ENCODE results near the gene GFPT1.

GFPT1 gene

DNA sequence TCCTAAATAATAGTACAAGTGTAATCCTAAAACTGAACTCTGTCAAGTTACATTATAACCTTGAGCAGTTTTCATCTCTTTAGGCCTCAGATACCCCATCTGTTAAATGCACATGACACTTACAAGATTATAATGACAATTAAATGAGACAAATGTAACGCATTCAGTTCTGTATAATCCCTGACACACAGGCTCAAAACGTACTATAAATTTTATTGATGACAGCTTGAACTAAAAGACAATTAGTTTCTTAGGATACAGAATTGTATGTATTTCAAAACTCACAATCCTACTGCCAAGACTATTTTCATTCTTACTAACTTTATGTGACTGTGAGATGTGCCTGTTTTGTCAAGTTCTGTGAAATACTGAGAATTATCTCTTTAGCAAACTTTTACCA lies 56.2 kb downstream of the GFPT1 start:
- DNase-seq (ENCODE audit: low read depth in 4 of 4, low spot score in 1 of 4) = no peak

- DNase-seq (ENCODE audit: low read depth in 4 of 4, low spot score in 1 of 4) = no peak
Measured at GRCh38 chr2:69322631-69323030, 64.4 kb downstream of the GFPT1 start.

DNA sequence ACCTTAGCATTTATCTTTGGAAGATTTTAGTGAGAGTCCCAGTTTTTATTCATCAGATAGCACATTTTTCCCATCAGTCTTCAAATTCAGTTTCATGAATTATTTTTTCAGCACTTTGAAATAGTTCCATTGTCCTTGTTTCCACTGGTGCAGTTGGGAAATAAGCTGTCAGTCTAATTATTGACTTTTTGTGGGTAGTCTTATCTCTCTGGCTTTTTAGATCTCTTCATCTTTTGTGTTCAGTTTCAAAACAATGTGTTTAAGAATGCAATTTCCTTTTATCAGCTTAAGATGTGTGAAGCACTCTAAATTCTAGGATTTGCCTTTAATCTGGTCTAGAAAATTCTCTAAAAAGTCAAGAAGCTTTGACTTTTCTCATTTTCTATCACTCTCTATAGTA lies 70.5 kb downstream of the GFPT1 start:
- DNase-seq (ENCODE audit: low read depth in 4 of 4, low spot score in 1 of 4) = no peak

- DNase-seq (ENCODE audit: low read depth in 4 of 4, low spot score in 1 of 4) = no peak
Measured at GRCh38 chr2:69315160-69315761, 71.8 kb downstream of the GFPT1 start.

- DNase-seq (ENCODE audit: low read depth in 4 of 4, low spot score in 1 of 4) = no peak
Measured at GRCh38 chr2:69311024-69311416, 76.0 kb downstream of the GFPT1 start.

DNA sequence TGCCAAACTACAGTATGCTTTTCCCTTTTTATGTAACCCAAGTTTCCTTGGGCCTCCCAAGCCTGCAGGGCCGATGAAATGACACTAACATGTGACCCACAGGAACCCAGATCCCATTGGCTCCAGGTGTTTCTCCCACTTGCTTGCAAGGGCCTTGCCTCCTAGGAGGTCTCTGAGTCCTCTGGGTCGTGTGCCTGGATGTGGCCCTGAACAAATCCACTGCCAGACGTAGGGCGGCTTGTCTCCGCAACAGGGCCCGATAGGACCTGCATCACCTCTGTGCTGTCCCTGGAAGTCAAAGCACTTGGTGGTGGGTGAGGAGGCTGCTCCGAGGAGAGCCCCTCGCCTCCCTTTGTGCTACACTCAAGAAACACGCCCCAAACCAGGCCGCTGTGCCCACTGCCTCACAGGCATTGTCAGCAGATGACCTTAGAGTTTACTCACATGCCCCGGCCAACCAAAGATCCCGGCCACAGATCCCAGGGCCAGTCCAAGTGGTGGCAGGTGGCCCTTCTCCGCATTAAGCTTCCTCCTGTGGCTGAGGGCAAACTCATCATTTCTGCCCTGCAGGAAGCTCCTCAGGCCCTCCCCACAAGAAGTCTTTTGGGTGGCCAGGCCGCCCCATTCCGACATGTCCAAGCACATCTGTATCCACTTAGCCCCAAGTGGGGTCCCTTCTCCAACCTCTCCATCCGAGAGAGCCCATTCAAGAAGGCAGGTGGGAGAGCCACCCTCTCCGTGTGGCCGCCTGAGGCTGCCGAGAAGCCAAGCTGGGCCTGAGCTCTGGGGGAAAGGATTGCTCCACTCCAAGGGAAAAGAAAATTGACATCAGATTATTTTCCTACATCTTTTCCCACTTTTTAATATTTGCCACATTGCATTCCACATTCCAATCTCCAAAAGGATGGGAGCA lies 76.7 kb downstream of the GFPT1 start:
- no peak for DNase-seq (ENCODE audit: low read depth in 4 of 4, low spot score in 1 of 4)

DNA sequence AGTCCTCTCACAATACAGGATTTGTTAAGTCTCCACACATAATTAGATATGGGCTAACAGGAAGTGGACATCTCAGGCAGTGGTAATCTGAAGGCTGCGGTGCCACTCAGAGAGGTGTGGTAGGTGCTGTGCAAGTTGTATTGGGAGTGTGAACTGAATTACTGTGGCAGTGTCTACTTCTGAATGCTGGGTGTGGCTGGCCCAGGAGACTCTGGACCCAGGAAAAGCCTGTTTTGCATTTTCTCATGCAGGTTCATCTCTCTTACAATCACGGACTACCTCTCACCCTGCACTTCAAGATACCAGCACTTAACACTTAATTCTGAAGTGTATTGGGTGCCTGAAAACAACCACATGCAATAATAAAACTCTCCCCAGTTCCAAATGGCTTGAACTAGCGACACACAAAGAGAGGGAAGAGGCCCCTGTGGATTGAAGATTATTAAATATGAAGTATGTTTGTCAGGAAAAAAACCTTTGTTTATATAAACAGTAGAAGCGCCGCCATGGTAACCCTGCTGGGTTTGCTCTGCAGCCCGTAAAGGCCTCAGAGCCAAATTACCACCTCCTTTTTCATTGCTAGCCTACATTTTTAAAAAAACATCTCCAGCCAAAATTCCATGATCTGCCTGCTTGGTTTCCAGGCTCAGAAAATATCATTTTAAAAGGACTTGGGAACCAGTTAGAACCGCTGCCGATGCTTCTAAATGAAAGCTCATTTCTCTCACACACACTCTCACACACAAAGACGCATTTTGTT lies 77.5 kb downstream of the GFPT1 start:
- no peak for DNase-seq (ENCODE audit: low read depth in 4 of 4, low spot score in 1 of 4)

- DNase-seq (ENCODE audit: low read depth in 4 of 4, low spot score in 1 of 4) = no peak
Measured at GRCh38 chr2:69308338-69308737, 78.7 kb downstream of the GFPT1 start.

- no peak for DNase-seq (ENCODE audit: low read depth in 4 of 4, low spot score in 1 of 4)
Measured at GRCh38 chr2:69307579-69308064, 79.4 kb downstream of the GFPT1 start.

GRCh38 chr2:69306822-69307578 lies 80.0 kb downstream of the GFPT1 start:
- DNase-seq (ENCODE audit: low read depth in 4 of 4, low spot score in 1 of 4) = peak; percentile 26 to 62 (median 46)

DNA sequence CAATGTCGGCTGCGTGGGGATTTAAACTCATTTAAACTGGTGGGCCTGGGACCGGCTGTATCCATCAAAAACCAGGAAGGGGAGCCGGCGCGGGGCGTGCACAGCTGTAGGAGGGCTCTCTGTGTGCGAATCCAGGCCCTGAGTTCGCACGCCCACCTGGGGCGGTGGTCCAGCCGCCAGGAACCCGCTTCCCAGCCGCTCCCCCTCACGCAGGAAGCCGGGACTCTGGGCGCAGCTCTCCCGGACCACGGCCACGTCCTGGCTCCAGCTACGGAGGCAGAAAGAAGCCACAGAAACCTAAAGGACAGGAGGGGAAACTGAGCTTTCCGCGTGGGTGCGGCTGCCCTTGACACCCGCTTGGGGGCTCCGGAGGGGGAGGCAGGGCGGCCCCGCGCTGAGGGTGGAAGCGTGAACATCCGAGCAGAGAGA lies 80.6 kb downstream of the GFPT1 start:
- DNase-seq (ENCODE audit: low read depth in 4 of 4, low spot score in 1 of 4) = no peak

GRCh38 chr2:69305712-69306392 lies 81.2 kb downstream of the GFPT1 start:
- DNase-seq (ENCODE audit: low read depth in 4 of 4, low spot score in 1 of 4) = no peak

- DNase-seq (ENCODE audit: low read depth in 4 of 4, low spot score in 1 of 4) = no peak
Measured at GRCh38 chr2:69305166-69305565, 81.9 kb downstream of the GFPT1 start.

- DNase-seq (ENCODE audit: low read depth in 4 of 4, low spot score in 1 of 4) = no peak
Measured at GRCh38 chr2:69304656-69305055, 82.4 kb downstream of the GFPT1 start.

- no peak for DNase-seq (ENCODE audit: low read depth in 4 of 4, low spot score in 1 of 4)
Measured at GRCh38 chr2:69300650-69301049, 86.4 kb downstream of the GFPT1 start.

DNA sequence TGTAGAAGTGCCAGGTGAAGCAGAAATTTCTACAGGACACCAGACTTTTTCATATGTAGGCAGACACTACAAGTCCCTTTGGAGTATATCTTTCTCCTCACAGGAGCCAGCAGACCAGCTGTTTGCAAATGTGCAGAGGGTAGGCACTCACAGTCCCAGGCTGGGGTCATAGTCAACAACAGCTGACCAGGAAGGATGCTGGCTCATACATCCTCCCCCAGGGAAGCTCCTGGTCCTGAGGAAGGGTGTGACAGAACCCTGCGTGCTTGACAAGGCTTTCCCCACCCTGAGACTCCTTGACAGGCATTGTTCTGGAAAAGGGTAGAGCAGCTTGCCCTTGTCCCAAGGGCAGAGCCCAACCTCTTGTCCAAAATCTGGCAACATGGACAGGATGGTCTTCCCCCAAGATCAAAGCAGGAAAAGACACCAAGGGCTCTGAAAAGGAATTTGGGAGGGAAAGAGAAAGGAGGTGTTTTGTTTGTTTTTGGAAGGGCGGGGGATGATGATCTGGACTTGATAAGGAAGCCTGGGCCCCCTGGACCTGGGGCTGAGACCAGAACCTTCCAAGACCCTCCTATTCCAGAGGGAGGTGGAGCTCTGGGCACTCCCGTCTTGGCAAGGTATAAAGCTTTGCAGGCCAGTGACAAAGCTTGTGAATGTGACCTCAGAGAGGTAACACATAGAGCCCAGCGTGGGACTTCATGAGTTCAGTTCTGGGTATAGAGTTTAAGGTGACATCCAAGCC lies 87.1 kb downstream of the GFPT1 start:
- no peak for DNase-seq (ENCODE audit: low read depth in 4 of 4, low spot score in 1 of 4)

DNA sequence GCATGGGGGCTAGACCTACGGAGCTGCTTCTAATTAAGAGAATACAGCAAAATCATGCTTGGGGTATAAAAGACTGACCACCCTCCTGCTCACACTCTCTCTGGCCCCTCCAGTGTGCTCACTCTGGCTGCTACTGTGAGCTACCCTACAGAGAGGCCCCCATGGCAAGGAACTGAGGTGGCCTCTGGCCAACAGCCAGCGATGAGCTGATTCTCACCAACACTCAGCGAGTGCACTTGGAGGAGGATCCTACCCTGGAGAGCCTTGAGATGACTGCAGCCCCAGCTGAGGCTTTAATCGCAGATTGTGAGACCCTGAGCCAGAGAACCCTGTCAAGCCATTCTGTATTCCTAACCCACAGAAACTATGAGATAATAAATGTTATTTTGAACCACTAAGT lies 88.2 kb downstream of the GFPT1 start:
- no peak for DNase-seq (ENCODE audit: low read depth in 4 of 4, low spot score in 1 of 4)

GRCh38 chr2:69298261-69298660 lies 88.8 kb downstream of the GFPT1 start:
- no peak for DNase-seq (ENCODE audit: low read depth in 4 of 4, low spot score in 1 of 4)

DNA sequence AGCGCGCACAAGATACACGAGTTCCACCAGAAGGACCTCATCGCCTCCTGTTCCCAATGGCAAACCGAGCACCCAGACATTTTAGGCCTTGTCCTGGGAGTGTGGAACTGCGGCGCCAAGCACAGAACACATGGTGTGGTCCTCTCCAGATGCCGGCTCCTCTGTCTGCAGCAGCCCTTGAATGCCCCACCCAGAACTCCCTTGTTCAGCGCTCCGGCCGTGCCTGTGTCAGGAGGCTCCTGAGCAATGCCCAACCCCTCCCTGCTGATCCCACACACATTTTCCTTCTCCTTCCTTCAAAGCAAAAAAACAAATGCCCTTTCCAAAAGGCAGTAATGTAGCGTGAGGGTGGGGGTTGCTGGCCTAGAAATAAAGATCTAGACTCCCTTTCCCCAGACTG lies 89.8 kb downstream of the GFPT1 start:
- DNase-seq (ENCODE audit: low read depth in 4 of 4, low spot score in 1 of 4) = no peak

DNA sequence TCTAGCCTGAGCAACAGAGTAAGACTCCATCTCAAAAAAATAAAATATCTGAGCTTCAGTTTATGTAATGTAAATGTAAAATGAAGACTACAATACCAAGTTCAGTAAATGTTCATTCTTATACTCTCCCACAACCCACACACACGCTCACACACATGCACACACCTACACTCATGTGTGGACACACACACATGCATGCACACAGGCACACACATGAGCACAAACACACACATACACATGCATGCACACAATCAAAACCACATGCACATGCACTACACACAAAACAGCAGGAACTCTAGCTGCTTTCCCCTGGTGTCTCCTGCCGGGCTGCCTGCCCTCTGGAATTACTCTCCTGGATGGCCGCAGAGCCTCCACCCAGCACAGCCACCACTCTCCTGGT lies 90.6 kb downstream of the GFPT1 start:
- DNase-seq (ENCODE audit: low read depth in 4 of 4, low spot score in 1 of 4) = no peak
